GM11168 (cell line): ENCODE measurements around the gene FAM162B.
"Not testable (repeated sequence)": the region's sequence is repeated elsewhere in the genome, so short reads cannot be mapped to it uniquely, and the experiment has no call there.

Experiments used
- in situ Hi-C: fragments of 300-500 bp; cut with MboI; formaldehyde crosslinking; loops from one replicate; pipeline ENCODE4 v1.12.0; 2022; ENCODE audit warnings: low sequenced_read_pairs; ENCODE audit not compliant: unreplicated experiment

The FAM162B gene

DNA sequence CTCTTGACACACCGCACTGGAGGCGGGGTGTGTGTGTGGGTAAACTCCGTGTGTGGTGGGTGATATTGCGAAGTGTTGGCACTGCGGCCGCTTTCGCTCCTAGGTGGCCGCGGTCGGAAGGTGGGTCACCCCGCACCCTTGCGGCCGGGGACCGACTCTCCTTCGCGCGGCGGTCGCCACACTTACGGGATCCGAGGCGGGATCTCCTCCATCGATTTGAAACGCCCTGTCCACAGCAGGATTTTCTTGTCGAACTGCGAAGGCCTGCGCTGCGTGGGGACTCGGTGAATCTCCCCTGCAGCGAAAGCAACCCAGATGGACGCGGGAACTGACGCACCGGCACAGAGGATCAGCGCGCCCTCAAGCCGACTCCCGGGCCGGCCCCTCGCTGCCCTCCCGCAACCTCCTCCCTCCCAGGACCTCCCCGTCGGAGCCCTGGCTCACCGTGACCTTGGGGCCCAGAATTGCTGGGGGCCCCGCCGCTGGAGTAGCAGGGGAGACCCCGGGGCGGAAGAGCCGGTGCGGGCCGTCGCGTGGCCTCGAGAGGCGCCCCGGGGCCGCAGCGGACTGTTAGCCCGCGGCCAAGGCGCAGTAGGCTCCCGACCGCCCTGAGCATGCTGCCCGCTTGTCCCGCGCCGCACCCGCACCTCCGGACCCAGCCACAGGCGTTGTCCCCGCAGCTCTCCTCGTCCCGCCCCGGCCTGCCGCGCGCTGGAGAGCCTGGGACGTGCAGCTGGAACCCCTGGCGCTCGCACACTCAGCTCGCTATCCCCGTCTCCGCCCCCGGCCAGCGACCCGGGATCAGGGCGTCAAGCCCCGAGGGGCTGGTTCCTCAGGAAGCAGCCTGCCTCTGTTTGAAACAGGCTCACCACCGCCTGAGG is at the start of gene FAM162B:
FAM162B (minus strand) TSS at position 759 of the 881 bp plus-strand sequence; CDS start at position 616, 143 bp downstream.
- in situ Hi-C loops = no loop called here

DNA sequence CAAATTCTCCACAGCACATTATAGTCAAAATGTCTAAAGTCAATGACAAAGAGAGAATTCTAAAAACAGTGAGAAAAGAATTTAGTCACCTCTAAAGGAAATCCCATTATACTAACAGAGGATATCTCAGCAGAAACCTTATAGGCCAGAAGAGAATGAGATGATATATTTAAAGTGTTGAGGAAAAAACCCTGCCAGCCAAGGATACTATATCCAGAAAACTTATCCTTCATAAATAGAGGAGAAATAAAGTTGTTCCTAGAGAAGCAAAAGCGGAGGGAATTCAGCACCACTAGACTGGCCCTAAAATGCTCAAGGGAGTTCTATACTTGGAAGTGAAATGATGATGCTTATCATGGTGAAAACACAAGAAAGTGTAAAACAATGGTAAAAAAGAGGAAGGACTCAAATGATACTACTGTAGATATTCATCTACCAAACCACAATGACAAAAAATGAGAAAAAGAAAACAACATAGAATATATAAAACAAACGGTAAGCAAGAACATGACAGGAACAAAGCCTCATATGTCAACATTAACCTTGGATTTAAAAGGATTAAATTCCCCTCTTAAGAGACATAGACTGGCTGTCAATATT is 46.6 kb upstream of the FAM162B start:
- in situ Hi-C loops = no loop called here

DNA sequence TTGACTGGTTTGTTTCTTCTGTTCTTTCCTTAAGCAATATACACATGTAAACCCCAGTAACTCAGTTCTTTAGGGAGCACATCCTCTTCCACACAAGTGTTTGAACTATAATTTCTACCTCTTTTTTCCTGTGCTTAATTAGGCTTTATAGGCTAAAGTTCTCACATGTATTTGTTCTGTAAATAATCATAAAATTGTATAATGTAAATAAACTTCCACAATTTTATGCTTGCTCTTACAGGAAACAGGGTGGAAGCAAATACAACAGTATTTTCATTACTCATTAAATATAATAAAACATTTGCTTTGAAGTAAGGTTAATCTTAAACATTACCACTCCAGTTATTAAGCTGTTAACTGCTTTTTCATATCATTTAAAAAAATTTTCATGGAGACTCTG is 36.5 kb upstream of the FAM162B start:
- in situ Hi-C loops = no loop called here

DNA sequence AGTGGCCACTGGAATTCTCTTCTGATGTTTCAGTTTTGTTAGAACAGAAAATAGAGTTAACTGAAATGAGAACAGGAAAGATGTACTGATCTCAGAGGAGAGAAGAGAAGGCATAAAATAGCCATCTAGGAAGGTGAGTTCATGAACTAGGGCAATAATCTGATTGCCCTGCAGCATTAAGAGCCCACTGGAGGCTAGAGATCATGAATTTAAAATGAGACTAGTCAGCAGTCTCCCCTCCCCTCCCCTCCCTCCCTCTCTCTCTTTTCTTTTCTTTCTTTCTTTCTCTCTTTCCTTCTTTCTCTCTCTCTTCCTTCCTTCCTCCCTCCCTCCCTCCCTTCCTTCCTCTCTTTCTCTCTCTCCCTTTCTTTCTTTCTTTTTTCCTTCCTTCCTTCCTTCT is 34.4 kb upstream of the FAM162B start:
- in situ Hi-C loops = no loop called here

DNA sequence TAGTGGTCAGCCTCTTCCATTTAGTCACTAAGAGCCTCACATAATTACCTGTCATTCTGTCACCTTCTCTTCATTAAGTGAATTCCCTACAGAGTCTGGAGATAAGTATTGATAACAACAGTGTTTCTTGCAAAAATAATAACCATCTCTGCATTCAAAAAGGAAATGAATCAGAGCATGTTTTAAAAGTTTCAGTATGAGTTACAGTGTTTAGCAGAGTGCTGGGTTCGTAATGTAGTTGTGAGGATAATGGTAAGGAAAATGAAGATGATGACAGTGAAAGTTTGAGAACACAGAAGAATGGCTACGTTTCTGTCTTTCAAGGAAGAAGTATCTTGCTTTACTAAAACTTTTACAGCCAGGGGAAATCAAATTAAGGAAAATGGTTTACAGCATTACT is 32.1 kb upstream of the FAM162B start:
- in situ Hi-C loops = no loop called here

DNA sequence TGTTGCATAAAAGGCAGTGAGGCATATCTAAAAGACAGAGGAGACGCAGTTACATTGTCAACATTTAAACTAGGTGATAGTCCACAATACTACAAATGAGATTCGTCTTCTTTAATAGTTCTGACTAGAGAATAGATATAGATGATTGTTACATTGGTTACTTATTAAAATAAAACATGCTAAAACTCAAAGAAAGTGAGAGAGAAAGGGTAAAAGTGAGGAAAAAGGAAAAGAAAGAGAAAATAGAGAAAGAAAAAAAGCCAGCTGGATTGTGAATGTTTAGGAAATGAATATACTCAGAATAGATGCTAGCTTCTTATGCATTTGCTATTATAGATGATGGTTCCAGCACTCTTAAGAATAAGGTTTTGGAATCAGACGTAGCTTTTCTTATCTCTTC is 27.7 kb upstream of the FAM162B start:
- in situ Hi-C loops = no loop called here

DNA sequence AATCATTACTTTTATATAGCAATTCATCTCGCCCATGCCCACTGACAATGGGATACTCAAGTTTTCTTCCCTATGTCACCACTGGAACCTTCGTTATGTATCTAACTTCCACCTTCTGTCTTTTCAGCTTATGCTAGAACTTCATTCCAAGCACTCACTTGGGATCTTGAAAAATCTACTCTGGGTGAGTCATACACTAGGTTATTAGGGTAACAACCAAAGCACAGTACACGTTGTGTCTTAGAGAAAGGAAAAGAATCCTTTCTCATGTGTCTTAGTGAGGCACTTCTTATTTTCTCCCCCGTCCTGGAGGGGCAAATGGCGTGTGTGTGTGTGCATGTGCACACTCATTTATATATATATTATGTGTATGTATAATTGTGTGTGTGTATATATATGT is 18.3 kb upstream of the FAM162B start:
- in situ Hi-C loops = no loop called here

DNA sequence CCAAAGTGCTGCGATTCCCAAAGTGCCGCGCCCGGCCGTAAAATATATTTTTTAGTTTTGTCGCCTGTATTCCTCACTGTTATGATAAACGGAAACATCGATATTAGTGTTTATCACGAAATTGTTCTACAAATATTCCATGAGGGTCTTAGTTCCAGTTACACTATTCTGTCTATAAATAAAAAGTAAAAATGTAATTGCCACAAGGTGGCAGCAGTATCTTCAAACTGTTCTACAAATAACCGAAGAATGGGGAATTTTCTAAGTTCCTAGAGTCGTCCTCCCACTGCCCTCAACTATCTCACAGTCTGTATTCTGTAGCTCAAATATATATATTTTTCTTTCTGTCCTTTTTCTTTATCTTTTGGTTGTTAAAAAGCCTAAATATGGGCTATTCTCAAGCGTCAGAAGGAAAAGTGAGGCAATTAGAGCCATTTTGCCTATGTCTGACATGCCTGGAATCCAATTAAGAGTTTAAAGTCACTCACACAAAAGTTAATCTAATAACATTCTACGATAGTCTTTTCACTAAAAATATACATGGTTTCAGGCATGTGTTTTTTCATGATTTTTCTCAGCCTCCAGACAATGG is 14.2 kb upstream of the FAM162B start:
- in situ Hi-C loops = no loop called here

DNA sequence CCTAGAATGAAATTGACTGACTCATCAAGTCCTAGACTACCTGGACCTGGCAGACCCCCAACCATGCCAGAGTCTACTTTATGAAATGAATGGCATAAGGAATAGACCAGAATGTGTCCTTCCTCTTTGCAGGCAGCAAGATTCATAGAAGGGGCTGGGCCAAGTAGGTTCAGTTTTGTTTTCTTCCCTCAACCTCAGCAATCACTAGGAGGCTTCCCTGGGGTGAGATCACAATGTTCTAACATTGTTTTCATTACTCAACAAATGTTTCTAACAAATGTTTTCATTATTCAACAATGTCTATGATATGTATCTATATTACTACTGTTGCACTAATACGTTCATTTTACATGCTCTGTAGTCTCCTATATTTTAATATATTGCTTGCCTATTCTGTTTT is 8.4 kb upstream of the FAM162B start:
- in situ Hi-C loops = no loop called here

DNA sequence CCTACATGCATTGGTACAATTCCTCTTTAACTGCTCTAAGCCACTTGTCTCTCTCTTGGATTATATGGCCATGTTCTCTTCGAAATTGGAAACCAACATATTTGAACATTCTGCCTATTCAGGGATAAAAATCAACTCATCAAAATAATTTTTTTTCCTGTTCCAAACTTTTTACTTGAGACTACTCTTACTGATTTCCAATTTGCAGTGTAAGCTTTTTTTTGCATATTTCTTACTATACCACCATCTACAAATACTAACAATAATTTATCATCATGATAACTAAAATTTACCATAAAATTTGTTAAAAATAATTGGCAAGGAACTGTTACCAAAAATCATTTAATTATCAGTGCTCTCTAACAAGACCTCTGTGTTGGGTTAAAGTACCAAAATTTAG is 6.9 kb upstream of the FAM162B start:
- in situ Hi-C loops = no loop called here

DNA sequence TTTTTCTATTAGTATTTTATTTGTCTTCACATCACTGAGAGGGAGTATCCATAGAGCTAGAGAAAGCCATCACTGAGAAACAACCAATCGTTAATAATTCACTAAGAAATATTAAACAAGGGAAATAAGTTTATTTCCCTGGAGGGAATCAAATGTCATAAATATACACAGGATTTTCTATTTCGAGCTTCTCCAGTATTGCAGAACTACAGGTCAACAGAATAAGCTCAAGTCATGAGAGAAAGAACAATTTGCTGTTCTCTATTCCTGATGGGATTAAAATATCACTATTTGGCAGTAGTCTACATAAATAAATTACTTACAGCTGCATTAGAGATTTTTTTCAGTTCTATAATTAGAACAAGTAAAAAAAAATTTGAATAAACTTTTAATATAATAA is 2.2 kb upstream of the FAM162B start:
- in situ Hi-C loops = no loop called here

DNA sequence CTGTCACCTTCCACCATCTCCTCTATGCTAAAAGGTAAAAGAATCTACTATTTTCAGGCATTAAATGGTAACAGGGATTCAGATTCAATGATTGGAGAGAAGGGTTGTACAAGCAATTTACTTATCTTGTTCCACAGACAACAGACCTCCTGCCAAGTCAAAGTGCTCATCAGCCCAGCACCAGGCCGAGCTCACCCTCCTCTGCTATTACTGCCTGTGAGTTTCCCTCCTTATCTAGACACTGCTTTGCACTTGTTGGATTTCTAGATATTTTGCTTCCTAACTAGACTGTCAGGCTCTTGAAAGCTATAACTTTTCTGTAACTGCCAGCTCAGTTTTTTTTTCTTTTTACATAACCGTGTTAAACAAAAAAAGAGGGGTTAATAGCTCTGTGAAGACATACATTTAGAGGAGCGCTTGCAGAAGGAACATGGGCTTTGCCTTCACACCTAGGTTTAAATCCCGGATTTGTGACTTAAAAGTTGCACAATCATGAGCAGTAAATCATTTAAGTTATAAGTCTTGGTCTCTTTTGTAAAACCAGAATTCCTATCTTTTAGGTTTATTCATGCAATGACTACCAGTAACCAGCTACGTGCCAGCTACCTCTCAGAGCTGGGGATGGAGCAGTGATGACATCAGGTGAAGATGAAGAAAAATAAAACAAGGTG is 1.1 kb upstream of the FAM162B start:
- in situ Hi-C loops = no loop called here

DNA sequence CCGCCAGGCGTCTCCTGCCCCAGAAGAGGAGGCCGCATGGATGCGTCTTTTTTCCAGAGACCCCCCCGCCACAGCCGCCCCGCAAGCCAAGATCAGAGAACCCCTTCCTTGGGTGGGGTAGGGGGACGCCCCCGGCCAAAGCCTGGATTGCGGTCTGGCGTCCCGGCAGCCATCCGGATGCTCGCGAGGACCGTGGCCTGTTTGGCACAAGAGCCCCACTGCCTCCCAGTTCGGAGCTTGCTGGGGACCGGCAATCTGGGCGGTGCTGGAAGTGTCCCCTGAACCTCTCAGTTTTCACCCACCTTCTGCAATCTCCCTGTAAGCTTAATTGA is 924 bp downstream of the FAM162B start:
- in situ Hi-C loops = no loop called here

DNA sequence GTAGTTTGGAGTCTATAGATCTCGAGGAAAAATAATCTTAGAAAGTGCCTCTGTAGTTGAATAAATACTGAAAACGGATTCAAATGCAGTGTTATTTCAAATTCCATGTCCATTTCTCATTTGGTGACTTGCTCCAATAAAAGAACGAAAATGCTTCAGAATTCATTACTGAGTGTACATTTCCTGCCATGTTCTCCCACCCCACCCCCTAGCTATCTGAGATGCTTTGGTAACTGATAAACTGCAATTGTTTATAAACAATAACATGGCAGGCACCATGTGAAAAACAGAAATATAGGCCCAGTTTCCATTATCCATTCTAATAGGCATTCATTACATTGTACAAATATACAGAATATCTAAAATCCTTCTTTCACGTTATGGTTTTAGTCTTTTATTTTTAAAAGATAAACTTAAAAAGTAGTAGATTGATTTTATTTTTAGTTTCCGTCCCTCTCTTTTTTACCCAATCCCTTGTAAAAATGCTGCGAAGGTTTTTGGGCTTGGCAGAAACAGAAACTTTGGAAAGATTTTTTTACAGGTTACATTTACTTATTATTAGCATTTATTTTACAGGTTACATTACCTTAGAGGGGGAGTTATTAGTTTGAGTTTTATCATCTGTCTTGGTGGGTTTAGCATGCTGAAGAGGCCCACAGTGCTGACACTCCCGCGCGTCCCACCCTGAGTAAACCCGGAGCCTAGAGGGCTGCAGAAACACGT is 1.5 kb downstream of the FAM162B start:
- in situ Hi-C loops = no loop called here

DNA sequence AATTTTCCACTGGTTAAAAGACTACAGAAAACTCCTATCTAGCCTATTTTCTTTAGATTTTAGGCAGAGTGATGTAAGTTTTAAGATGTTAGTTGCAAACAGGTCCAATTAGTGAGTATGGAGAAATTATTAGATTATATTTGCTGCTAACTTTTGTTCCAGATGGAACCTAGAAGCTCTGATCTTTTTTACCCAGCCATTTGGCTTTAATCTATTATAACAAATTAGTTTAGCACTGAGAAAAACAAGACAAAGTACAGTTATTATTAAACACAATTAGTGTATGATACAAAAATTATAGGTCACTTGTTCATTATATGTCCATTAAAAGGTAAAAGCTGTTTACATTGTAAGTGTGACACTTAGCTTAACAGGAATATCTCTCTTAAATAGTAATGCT is 2.5 kb downstream of the FAM162B start:
- in situ Hi-C loops = no loop called here

DNA sequence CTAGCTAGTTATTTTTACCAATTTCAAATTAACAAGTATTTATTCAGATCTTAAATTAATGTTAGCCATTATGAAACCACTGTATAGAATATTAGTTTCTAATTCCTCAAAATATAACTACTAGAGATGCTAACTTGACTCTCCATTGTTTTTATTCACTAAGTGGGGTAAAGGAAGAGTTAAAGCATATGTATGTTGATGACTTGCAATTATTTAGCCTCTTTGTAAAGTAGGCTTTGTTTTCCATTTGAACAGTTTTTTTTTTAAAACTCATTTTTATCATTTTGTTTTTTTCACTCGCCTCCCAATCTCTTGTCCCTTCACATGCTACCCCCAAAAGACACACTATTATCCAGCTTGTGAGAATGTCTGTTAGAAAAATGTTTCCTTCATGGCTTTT is 3.3 kb downstream of the FAM162B start:
- in situ Hi-C loops = no loop called here

DNA sequence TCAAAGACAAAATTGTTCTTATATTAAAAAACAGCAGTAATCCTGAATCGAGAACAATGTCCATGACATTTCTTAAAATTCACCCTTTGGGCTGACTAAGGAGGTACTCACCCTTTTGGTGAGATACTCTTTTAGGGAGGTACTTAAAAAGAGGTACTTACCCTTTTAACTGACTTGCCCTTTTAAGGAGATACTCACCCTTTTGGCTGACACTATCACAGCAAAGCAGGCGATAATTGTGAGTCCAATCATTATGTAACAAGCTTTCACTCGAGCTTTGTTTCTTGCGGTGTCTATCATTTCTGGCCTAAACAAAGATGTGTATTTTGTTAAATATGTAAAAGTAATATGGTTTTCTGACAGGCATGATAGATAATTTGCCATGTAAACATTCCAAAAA is 3.7 kb downstream of the FAM162B start:
- in situ Hi-C loops = no loop called here

DNA sequence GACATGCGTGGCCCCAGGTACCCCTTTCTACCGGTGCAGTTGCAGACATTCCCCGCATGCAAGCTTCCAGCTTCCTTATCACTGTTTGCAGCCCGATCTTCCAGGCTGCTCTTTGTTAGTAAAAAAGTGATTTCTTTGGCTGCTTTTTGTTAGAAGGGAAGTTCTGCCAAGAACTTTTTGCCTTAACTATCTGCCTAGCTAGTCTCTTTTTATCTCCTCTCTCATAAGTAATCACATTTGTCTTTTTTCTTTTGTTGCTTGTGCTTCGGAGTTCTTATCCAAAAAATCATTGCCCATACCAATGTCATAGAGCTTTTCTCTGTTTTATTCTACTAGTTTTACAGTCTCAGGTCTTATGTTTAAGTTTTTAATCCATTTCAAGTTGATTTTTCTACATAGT is 20.3 kb downstream of the FAM162B start:
- in situ Hi-C loops = no loop called here

DNA sequence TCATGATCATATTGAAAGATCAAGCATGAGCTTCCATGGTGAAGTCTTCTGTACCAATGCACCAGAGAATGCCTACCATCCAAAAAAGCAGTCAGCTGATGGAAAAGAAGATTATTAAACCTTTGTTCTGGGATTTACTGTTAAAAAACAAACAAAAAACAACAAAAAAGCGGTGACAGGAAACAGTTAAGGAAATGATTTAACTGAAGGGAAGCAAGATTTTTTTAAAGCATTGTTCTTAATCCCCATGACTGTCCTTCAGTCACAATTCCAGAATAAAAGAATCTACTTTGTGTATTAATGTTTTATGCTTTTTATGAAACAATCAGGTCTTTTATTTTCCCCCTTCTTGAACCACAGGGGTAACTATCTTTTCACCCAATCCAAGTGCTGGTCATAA is 23.9 kb downstream of the FAM162B start:
- in situ Hi-C loops = no loop called here

DNA sequence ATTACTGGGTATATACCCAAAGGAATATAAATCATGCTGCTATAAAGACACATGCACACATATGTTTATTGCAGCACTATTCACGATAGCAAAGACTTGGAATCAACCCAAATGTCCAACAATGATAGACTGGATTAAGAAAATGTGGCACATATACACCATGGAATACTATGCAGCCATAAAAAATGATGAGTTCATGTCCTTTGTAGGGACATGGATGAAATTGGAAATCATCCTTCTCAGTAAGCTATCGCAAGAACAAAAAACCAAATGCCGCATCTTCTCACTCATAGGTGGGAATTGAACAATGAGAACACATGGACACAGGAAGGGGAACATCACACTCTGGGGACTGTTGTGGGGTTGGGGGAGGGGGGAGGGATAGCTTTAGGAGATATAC is 25.0 kb downstream of the FAM162B start:
- in situ Hi-C loops = not testable (repeated sequence)

DNA sequence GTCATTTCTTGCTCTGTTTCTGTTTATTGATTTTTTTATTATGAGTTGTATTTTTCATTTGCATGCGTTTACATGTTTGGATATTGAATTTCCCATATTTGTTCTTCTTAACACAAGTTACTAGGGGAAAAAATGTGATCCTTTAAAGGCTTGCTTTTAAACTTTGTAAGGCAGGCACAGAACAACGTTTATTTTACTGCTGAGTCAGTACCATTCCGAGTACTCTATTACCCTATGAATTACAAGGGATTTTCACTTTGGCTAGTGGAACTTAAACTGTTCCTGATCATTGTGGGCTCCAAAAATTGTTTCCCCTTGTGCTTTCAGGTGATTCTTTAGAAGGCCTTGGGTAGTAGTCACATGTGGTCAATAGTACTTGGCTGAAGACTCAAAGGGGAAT is 28.5 kb downstream of the FAM162B start:
- in situ Hi-C loops = no loop called here
